ENCODE measurements around the gene ATP1B2. TPM values are rescaled to one million over a fixed set of nuclear protein-coding genes. Genes with fewer than 3 reads are reported as not detected.

Gene ATP1B2
- total RNA-seq, 4 donors from 2014 or later, result 0.09 to 1.5 (median 0.21) TPM; not detected in 1

DNA sequence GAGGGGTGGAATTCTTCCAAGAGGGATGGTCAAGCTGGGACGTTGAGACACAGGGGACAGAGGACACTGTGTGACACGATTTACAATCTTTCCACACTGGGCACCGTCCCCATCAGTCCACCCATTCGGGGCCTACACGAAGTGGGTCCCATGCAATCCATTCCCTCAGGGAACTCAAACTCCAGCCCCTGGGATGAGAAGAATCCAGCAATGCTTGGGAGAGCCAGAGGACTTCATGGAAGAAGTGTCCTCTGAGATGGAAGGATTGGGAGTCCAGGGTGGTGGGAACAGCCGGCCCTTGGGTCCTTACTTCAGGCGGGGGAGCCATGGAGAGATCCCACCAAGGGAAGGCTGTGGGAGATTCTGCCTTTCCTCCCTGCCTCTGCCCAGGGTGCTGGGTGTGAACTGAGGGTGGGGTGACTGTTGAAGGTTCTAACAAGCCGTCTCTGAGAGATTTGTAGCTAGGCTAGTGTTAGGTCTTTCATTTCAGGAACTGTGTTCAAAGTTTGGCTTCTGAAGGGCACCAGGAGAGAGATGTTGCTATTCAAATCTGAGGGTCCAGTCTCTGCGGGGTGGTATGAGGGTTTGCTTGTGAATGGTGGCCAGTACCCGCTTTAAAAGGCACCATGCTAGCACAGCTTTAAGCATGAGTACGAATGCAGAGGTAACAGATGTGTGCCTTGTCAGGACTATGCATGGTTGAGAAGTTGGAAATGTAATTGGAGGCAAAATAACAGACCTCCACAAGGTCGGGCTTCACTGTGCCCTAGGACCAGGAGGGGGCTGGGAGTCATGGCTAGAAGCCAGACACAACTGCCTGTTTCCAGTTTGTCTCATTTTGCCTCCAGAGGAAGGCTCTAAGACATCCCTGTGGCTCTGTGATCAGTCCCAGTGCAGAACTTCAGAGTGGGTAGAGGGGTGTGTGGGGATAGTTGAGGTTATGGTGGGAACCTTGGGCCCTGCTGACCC, 1.9 kb downstream of the ATP1B2 start:
- Histone ChIP-seq H3K4me1 (peaks cover 12 to 28% (median 17%) of the 10 kb centered on the region in 3 donors), H3K4me3 (peak overlapping the region in 1 of 4 donors; percentile 73), H3K27ac (peak overlapping the region in 2 of 4 donors; percentile 5 to 73), H3K36me3 (no peaks in the 10 kb centered on the region), H3K9me3 (no peaks in the 10 kb centered on the region), H3K27me3 (peaks cover 3 to 54% (median 10%) of the 10 kb centered on the region in 4 donors)
- DNase-seq, result no peak
- intact Hi-C loops (cut with DNase I), result no loop called here
- WGBS, 2 donors, result 67 to 86% methylated on average over 6 to 10 of the region's 12 CpGs
- no peak for TF ChIP-seq POLR2A (IDR thresholded peaks at IDR 0.05)
- TF ChIP-seq, protein P1, sequence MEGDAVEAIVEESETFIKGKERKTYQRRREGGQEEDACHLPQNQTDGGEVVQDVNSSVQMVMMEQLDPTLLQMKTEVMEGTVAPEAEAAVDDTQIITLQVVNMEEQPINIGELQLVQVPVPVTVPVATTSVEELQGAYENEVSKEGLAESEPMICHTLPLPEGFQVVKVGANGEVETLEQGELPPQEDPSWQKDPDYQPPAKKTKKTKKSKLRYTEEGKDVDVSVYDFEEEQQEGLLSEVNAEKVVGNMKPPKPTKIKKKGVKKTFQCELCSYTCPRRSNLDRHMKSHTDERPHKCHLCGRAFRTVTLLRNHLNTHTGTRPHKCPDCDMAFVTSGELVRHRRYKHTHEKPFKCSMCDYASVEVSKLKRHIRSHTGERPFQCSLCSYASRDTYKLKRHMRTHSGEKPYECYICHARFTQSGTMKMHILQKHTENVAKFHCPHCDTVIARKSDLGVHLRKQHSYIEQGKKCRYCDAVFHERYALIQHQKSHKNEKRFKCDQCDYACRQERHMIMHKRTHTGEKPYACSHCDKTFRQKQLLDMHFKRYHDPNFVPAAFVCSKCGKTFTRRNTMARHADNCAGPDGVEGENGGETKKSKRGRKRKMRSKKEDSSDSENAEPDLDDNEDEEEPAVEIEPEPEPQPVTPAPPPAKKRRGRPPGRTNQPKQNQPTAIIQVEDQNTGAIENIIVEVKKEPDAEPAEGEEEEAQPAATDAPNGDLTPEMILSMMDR (IDR thresholded peaks at IDR 0.05), result no peak

- no peaks in the 10 kb centered on the region for H3K36me3 ChIP-seq
- H3K4me1 ChIP-seq, result peaks cover 12 to 27% (median 17%) of the 10 kb centered on the region in 3 donors
- TF ChIP-seq, protein P1 (IDR thresholded peaks at IDR 0.05), result no peak
- no peak for TF ChIP-seq POLR2A (IDR thresholded peaks at IDR 0.05)
- H3K27me3 ChIP-seq, result peaks cover 3 to 40% (median 10%) of the 10 kb centered on the region in 4 donors
- no peak overlapping the region for H3K4me3 ChIP-seq
- H3K9me3 ChIP-seq, result no peaks in the 10 kb centered on the region
- intact Hi-C loops (cut with DNase I), result no loop called here
- WGBS, 2 donors, result 71 to 81% methylated on average over 15 to 16 of the region's 16 CpGs
- no peak for DNase-seq
- H3K27ac ChIP-seq, result peak overlapping the region in 1 of 4 donors; percentile 16
Measured at GRCh38 chr17:7654832-7655540, 4.3 kb downstream of the ATP1B2 start.

GRCh38 chr17:7655541-7655840, 4.8 kb downstream of the ATP1B2 start:
- Histone ChIP-seq H3K4me1 (peaks cover 12 to 22% (median 13%) of the 10 kb centered on the region in 3 donors), H3K4me3 (no peak overlapping the region), H3K36me3 (no peaks in the 10 kb centered on the region), H3K9me3 (no peaks in the 10 kb centered on the region), H3K27ac (peak overlapping the region in 1 of 4 donors; percentile 16), H3K27me3 (peaks cover 3 to 35% (median 10%) of the 10 kb centered on the region in 4 donors)
- intact Hi-C loops (cut with DNase I), result no loop called here
- DNase-seq, result no peak
- TF ChIP-seq, protein P1 (IDR thresholded peaks at IDR 0.05), result no peak
- no peak for TF ChIP-seq POLR2A (IDR thresholded peaks at IDR 0.05)
- 80 to 90% methylated on average over 11 to 14 of the region's 17 CpGs for WGBS, 2 donors

DNA sequence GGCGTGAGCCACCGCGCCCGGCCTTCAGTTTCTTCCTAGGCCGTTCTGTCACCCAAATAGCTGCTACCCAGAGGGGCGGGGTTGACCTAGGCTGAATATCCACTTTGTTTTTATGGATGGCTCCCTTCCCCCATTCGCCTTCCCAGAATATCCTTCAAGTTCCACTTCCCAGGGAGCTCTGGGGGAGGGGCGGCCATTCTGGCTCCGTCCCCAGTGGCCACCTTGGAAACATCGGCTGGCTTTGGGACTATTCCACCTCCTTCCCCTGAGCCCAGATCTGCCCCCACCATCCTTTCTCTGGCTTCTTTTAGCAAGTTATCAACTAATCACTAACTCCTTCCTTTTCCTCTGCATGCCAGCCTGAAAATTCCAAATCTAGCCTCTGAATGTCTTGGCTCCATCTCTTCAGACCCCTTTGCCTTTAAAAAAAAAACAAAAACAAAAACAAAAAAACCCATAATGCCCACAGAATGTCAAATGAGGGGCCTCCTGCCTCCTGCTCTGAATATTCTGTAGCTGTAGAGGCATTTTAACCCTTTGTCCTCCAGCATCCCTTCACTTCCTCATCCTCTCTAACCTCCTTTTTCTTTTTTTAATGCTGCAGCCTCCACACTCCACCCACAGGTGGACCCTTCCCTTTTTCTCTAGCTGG, 6.4 kb downstream of the ATP1B2 start:
- Histone ChIP-seq H3K4me1 (peaks cover 0 to 6% (median 0%) of the 10 kb centered on the region in 3 donors), H3K4me3 (no peak overlapping the region), H3K9me3 (no peaks in the 10 kb centered on the region), H3K27ac (peak overlapping the region in 1 of 4 donors; percentile 40), H3K36me3 (no peaks in the 10 kb centered on the region), H3K27me3 (peaks cover 0 to 19% (median under 1%) of the 10 kb centered on the region in 4 donors)
- intact Hi-C loops (cut with DNase I), result no loop called here
- 42 to 66% methylated on average over 3 to 10 of the region's 10 CpGs for WGBS, 2 donors
- no peak for TF ChIP-seq POLR2A (IDR thresholded peaks at IDR 0.05)
- TF ChIP-seq, protein P1 (IDR thresholded peaks at IDR 0.05), result no peak
- DNase-seq, result no peak
